Psoas muscle (tissue), 8 donors: ENCODE results near the gene CLIP2. TPM values are rescaled to one million over a fixed set of nuclear protein-coding genes. Genes with fewer than 3 reads are reported as not detected.
"Not testable (repeated sequence)": the region's sequence is repeated elsewhere in the genome, so short reads cannot be mapped to it uniquely, and the experiment has no call there.

Source experiments
- ATAC-seq, 4 donors: fragments of 200-7000 bp; cut with Tn5 transposase; one replicate each; pipeline ENCODE4 v1.9.1; 2020; ENCODE audit warnings: moderate library complexity in 3 of 4, mild to moderate bottlenecking in 2 of 4
- DNase-seq, 2 donors: peaks; one replicate each; pipeline ENCODE4 v3.0.0-alpha.2; 2020
- H3K27ac ChIP-seq: fragments of 200-600 bp; one replicate; pipeline ENCODE4 v1.8.0; 2022
- H3K27me3 ChIP-seq, 3 donors: fragments of 200-600 bp in 1 of 3; one replicate each; pipeline versions ENCODE4 v1.6.1 to v1.8.0; 2013 to 2022; ENCODE audit warnings: low read length in 2 of 3, mild to moderate bottlenecking in 2 of 3, moderate library complexity in 1 of 3; ENCODE audit not compliant: insufficient read depth in 3 of 3
- H3K36me3 ChIP-seq, 2 donors: fragments of 200-600 bp in 1 of 2; one replicate each; pipeline versions ENCODE4 v1.6.1 to v1.8.0; 2013 to 2022; ENCODE audit warnings: low read depth in 1 of 2, mild to moderate bottlenecking in 1 of 2, moderate library complexity in 1 of 2; ENCODE audit not compliant: insufficient read depth in 1 of 2
- H3K4me1 ChIP-seq: fragments of 200-600 bp; one replicate; pipeline ENCODE4 v1.8.0; 2022
- H3K4me3 ChIP-seq: fragments of 200-600 bp; one replicate; pipeline ENCODE4 v1.8.0; 2022; ENCODE audit warnings: mild to moderate bottlenecking
- H3K9me3 ChIP-seq: fragments of 200-600 bp; one replicate; pipeline ENCODE4 v1.8.0; 2022
- CTCF ChIP-seq: fragments of 200-600 bp; IDR thresholded peaks from one replicate; pipeline ENCODE4 v1.8.0; 2022; ENCODE audit warnings: antibody characterized with exemption
- WGBS, 3 donors: extraction: QIAGEN DNeasy Blood & Tissue Kit; methylation state at CpG; one replicate each; pipeline versions ENCODE4 v1.1.6 to v1.1.7; 2013; 5-methylcytosine and 5-hydroxymethylcytosine counted together
- intact Hi-C, 2 donors: fragments of 100-400 bp; cut with DNase I; formaldehyde crosslinking; loops; one replicate each; pipeline versions ENCODE4 v1.11.0 to v1.14.2; 2022
- polyA plus RNA-seq, 3 donors: library from polyadenylated mRNA; stranded (reverse); fragments of 200-250 nt; gene quantifications; one replicate each; pipeline ENCODE4 v1.2.3, GENCODE V29; 2013
- total RNA-seq, 4 donors: library from RNA; stranded (reverse); fragmentation: NEBNext Ultra II Directional in 2 of 4; extraction: Animal tissue kit (Norgen Biotek cat#: 25700) in 2 of 4; gene quantifications; one replicate each; pipeline versions ENCODE4 v1.2.1 to v1.2.4, GENCODE V29; 2021 to 2023
- donor health status: healthy with polysubstance abuse.
- donor health status: DM: no; HTN: no; CAD: no; lungs with moderate emphysema.
- donor health status: Bipolar disorder and iron deficiency.
- donor health status: healthy.
- donor health status: DM: yes; HTN: yes; CAD: no.
- donor health status: DM: no; HTN: no; CAD: no.
- donor health status: DM: no; HTN: no; CAD: no.
- donor health status: DM: yes; HTN: yes; CAD: no.

Gene CLIP2
- total and polyA plus RNA-seq, 7 donors, result 1.5 to 4.3 (median 2.2) TPM

GRCh38 chr7:74420006-74420405 is 130.8 kb downstream of the CLIP2 start:
- WGBS, 3 donors, result 90 to 93% (median 93%) methylated on average over 4 of the region's 4 CpGs
- DNase-seq, result no peak
- intact Hi-C loops, result no loop called here

GRCh38 chr7:74424291-74424880 is 135.2 kb downstream of the CLIP2 start:
- no peak overlapping the region for H3K4me3 ChIP-seq
- H3K4me1 ChIP-seq, result peaks cover under 1% of the 10 kb centered on the region
- H3K36me3 ChIP-seq, result no peaks in the 10 kb centered on the region
- no peak overlapping the region for H3K27ac ChIP-seq
- intact Hi-C loops, result no loop called here
- no peaks in the 10 kb centered on the region for H3K9me3 ChIP-seq
- 84 to 86% (median 85%) methylated on average over 10 of the region's 10 CpGs for WGBS, 3 donors
- no peaks in the 10 kb centered on the region for H3K27me3 ChIP-seq
- no peak for ATAC-seq
- DNase-seq, result no peak
- no peak for TF ChIP-seq CTCF

More at GRCh38 chr7:74420006-74420405, 130.8 kb downstream of the CLIP2 start:
- no peak for TF ChIP-seq CTCF
- Histone ChIP-seq H3K27ac (no peak overlapping the region), H3K4me3 (no peak overlapping the region), H3K27me3 (no peaks in the 10 kb centered on the region), H3K9me3 (no peaks in the 10 kb centered on the region), H3K36me3 (no peaks in the 10 kb centered on the region), H3K4me1 (peaks cover 9% of the 10 kb centered on the region)
- ATAC-seq, result no peak

- intact Hi-C loops, result no loop called here
- DNase-seq, result no peak
- 88 to 93% (median 92%) methylated on average over 4 of the region's 4 CpGs for WGBS, 3 donors
These were observed 138.8 kb downstream of the CLIP2 start for GRCh38 chr7:74428023-74428422.

GRCh38 chr7:74429153-74429747 is 140.0 kb downstream of the CLIP2 start:
- Histone ChIP-seq H3K27me3 (no peaks in the 10 kb centered on the region), H3K27ac (no peak overlapping the region), H3K9me3 (no peaks in the 10 kb centered on the region), H3K4me3 (no peak overlapping the region), H3K36me3 (no peaks in the 10 kb centered on the region), H3K4me1 (peaks cover 14% of the 10 kb centered on the region)
- no peak for TF ChIP-seq CTCF
- peak in 3 of 4 donors; percentile 66 to 83 (median 70) for ATAC-seq
- DNase-seq, result no peak
- intact Hi-C loops, result no loop called here
- WGBS, 3 donors, result 22 to 47% (median 31%) methylated on average over 17 of the region's 17 CpGs

More at GRCh38 chr7:74428023-74428422, 138.8 kb downstream of the CLIP2 start:
- Histone ChIP-seq H3K9me3 (no peaks in the 10 kb centered on the region), H3K27ac (no peak overlapping the region), H3K4me1 (peaks cover 14% of the 10 kb centered on the region), H3K36me3 (no peaks in the 10 kb centered on the region), H3K4me3 (no peak overlapping the region), H3K27me3 (no peaks in the 10 kb centered on the region)
- no peak for ATAC-seq
- TF ChIP-seq CTCF, result no peak

- not testable (repeated sequence) for H3K4me3 ChIP-seq, H3K27me3 ChIP-seq, H3K9me3 ChIP-seq, DNase-seq, H3K36me3 ChIP-seq
- WGBS, 3 donors, result 74 to 78% (median 77%) methylated on average over 9 of the region's 9 CpGs
- ATAC-seq, result peak in 2 of 4 donors; percentile 16 to 19
- Histone ChIP-seq H3K4me1 (peaks cover 14% of the 10 kb centered on the region), H3K27ac (peak overlapping the region; percentile 89)
- intact Hi-C loops, result loop anchor here in 1 of 2 donors (5.0 kb wide), 1 partner anchor 137 kb away; no protein-coding TSS in a partner anchor
These were observed 141.2 kb downstream of the CLIP2 start for GRCh38 chr7:74430409-74430808.
